COLO668 (cell line): ENCODE measurements around the gene XYLT2.

ENCODE experiments used
- DNase-seq: peaks from one replicate; lab custom pipeline; 2025; ENCODE audit not compliant: unreplicated experiment; lab: John Stamatoyannopoulos, UW

The XYLT2 gene

GRCh38 chr17:50363217-50364060 lies 17.5 kb downstream of the XYLT2 start:
- DNase-seq, result no peak

GRCh38 chr17:50364061-50364458 lies 18.1 kb downstream of the XYLT2 start:
- no peak for DNase-seq

DNA sequence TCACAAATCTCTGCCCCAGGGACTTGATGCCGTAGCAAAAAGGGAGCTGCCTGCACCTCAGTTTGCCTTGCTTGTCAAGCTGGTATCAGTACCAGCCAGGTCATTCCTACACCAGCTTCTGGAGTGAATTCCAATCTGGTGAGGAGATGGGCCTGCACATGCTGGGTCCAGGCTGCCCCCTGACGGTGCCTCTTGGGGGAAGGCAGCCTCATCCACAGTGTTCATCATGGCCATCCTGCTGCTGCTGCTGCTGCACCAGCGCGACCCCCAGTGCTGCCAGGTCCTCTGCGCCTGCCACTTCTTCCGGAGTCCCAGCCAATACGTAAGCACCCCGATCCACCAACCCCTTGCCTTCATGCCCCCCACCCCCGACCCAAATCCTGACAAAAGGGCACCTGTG lies 18.8 kb downstream of the XYLT2 start:
- DNase-seq, result no peak

GRCh38 chr17:50365165-50365564 lies 19.2 kb downstream of the XYLT2 start:
- DNase-seq, result no peak

GRCh38 chr17:50365649-50366393 lies 19.9 kb downstream of the XYLT2 start:
- DNase-seq, result no peak

DNA sequence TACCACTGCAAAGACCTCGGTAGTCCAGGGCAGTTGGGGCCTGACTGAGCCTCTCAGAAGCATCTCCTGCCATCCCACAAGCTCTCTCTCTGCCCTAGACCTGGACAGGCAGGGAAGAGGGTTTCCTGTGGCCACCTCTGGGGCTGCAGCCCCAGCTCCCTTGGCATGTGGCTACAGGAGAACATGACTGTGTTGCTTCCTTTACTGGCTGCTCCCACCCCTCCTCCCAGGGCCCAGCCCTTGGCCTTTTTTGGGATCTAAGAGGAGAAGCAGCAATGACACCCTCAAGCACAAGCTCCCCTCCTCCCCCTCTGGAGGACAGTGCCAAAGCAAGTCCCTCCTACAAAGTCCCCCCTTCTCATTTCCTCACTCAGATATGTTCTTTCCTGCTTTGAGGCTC lies 21.5 kb downstream of the XYLT2 start:
- DNase-seq, result no peak

- DNase-seq, result no peak
These were observed 24.1 kb downstream of the XYLT2 start for GRCh38 chr17:50370052-50370451.

- no peak for DNase-seq
These were observed 25.6 kb downstream of the XYLT2 start for GRCh38 chr17:50371526-50371925.

- no peak for DNase-seq
These were observed 26.4 kb downstream of the XYLT2 start for GRCh38 chr17:50372222-50372757.

DNA sequence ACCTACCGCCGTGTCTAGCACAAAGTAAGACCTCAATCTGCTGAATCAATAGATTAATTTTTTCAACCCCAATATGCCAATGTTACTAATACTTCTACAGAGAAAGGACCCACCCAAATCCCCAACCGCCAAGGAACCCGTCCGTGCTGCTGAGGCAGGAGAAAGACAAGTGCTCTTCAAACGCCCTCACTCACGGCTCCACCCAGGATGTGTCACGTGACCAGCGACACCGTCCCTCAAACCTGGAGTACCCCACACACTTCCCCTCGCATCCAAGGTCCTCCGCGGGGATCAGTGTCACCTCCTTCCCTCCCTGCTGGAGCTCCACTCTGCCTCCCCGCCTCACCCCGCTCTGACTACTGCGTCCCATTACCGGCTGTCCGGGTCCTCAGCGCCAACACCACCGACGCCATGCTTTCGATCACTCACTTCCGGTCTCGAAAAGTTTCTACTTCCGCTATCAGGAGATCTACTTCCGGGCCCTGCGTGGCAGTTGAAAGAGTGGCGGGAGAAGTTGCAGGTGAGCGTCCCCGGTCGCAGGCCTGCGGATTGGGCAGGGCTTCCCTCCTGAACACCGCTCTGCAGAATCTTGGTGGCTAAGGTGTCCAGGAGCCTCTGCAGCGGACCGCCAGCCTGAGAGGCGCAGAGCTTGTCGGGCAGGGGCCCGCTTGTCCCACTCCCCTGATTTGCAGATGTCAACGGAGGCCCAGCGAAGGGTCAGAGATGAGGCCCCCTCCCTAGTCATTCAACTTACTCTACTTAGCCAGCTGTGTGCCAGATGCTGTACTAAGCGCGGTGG lies 27.0 kb downstream of the XYLT2 start, which contains the start of the genes EME1 and MRPL27:
Gene EME1 (plus strand): TSS at position 472 of the 799 bp plus-strand sequence. CDS start 1,980 bp downstream, outside the sequence.
Gene MRPL27 (minus strand): TSS at position 427 of the 799 bp plus-strand sequence. CDS start 14 bp downstream, at position 413.
- peak; percentile 76 for DNase-seq

DNA sequence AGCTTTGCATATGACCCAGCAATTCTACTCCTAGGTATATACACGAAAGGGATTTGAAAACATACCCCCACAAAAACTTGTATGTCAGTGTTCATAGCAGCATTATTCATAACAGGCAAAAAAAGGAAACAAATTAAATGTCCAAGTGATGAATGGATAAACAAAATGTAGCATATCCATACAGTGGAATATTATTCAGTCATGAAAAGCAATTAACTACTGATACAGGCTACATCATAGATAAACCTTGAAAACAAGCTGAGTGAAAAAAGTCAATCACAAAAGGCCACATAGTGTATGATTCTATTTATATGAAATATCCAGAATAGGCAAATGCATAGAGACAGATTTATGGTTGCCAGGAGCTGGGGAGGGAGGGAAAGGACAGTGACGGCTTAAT lies 27.8 kb downstream of the XYLT2 start:
- no peak for DNase-seq

- DNase-seq, result no peak
These were observed 30.1 kb downstream of the XYLT2 start for GRCh38 chr17:50375858-50376538.

DNA sequence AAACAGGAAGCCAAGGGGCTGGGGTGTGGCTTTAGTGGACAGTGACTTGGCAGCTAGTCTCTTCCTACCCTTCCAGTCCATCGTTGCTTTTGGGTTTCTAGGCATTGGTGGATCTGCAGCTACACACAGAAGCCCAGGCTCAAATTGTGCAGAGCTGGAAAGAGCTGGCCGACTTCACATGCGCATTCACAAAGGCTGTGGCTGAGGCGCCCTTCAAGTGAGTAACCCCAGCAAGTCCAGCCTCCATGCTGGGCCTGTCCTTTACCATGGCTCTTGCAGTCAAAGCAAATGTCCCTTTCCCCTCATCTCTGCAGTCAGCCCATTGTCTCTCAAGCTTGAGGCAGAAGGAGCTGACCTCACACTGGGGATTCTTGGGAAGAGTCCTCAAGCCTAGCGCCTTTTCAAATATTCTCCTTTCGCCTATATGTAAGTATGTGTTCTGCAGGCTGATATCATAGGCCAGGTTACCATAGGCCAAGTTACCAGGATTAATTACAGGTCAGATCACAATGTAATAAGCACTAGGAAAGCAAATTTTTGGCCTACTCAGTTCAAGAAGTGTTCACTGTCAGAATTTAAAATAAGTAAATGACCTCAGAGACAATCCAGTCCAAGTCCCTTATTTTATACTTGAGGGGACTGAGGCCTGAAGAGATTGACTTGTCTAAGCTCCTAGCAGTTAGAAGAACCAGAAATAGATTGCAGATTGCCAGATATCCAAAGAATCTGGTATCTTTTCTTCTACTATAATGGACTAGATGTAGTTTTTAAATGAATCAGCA lies 33.6 kb downstream of the XYLT2 start:
- no peak for DNase-seq

DNA sequence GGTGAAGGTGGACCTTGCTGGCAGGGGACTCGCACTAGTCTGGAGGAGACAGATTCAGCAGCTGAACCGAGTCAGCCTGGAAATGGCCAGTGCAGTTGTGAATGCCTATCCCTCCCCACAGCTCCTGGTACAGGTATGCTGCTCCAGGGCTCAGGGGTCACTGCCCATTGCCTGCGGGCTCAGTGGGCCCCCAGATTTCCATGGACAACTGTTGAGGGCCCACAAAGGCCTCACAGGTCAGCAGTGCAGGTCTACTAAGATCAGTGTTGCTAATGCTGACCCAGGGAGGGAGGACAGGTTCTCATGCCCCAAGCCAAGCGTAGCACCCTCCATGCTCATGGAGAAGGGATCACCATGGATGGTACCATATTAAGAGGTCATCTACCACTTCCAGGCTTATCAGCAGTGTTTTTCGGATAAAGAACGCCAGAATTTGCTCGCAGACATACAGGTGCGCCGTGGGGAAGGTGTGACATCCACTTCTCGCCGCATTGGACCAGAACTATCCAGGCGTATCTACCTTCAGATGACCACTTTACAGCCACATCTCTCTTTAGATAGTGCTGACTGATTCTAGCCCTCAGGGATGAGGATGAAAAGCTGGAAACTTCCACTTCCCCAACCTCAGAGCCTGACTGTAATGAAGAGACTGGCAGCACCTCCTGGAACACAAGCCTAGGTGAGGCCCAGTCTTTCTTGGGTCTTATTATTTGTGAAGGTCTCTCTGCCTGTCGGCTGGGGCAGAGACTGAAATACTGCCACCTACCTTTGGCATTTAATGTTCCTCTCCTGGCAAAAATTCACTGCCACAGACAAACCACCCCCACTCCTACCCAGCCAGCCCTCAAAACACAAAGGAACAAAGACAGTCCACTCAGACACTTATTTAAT lies 34.7 kb downstream of the XYLT2 start:
- DNase-seq, result no peak

GRCh38 chr17:50381260-50381815 lies 35.4 kb downstream of the XYLT2 start:
- DNase-seq, result no peak

DNA sequence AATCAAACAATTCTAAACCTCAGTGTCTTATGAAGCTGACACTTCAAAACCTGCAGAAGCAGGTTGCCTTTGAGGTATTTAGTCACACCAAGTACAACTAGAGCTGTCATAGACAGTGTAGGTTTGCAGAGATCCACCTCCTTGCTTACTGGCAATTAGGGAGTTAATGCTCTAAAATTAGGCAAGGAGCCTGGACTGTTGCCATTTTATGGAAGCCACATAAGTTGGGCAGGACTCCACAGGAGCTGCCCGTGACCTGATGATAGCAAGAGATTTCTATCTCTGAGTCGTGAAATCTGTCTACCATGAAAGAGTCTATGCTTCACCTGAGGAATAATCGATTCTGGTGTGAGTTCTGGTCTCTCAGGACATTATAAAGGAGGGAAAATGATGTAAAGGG lies 36.0 kb downstream of the XYLT2 start:
- DNase-seq, result no peak

DNA sequence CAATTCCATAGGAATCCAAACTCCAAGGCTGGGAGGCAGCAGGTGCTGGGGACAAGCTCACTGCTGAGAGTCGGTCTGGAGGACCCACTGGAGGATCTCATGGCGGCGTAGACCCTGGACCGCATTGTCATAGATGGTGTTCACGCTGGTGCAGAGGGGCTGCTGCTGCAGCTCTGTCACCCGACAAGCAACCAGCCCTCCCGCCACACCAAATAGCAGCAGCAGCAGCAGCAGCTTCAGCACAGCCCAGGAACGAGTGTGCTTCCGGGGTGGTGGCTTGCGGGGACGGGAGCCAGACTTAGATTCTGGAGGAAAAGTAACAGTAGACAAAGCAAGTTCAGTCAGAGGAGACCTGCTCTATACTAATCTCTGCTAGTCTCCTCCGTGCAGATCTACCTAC lies 37.0 kb downstream of the XYLT2 start:
- no peak for DNase-seq

GRCh38 chr17:50386510-50386909 lies 40.6 kb downstream of the XYLT2 start:
- no peak for DNase-seq
